GF-D8 (cell line): ENCODE measurements around the gene ZNF165.
A peak's percentile ranks its signal among the peaks of the same experiment; 100 is the strongest.
"Not testable (repeated sequence)": the region's sequence is repeated elsewhere in the genome, so short reads cannot be mapped to it uniquely, and the experiment has no call there.

Experiments
- DNase-seq: peaks from one replicate; lab custom pipeline; 2025; lab: John Stamatoyannopoulos, UW

Gene ZNF165

DNA sequence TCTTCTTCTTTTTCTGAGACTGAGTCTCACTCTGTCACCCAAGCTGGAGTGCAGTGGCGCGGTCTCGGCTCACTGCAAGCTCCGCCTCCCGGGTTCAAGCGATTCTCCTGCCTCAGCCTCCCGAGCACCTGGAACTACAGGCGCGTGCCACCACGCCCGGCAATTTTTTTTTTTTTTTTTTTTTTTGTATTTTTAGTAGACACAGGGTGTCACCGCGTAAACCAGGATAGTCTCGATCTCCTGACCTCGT, at the start of gene ZNF165:
TSS of gene ZNF165 (plus strand) at position 188 of the 250 bp plus-strand sequence. CDS start 4,913 bp downstream, outside the sequence.
- DNase-seq = not testable (repeated sequence)

DNA sequence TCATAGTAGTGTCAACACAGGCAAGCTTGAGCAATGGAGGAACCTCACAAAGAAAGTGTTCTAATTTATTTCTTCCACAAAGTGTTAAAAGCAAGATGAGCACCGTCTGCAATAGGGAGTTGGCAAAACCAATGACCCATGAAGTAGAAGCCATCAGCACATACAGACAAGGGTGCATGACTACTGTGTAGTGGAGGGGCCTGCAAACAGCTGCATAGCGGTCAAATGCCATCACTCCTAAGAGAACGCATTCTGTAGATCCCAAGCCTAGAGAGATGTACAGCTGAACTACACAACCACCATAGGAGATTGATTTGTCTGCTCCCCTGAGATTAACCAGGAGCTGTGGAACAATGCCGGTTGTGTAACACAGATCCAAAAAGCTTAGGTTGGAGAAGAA, 26.8 kb upstream of the ZNF165 start:
- DNase-seq = no peak

DNA sequence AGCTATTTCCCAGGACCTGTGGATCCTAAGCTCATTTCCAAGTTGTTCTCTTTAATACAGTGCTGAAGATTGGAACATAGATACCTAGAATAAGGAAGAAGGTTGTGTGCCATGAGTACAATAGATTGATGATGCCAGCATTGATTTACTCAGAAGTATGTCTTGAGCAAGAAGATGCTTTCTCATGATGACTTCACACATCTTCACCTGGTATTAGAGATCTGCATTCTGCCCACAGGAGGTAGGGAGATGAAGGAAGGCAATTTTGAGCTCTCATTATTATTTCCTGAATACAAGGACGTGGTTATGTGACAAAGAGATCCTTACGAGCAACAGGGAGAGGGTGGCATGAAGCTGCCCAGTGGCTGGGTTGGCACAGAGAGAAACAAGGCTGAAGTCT, 20.0 kb upstream of the ZNF165 start:
- DNase-seq = no peak

DNA sequence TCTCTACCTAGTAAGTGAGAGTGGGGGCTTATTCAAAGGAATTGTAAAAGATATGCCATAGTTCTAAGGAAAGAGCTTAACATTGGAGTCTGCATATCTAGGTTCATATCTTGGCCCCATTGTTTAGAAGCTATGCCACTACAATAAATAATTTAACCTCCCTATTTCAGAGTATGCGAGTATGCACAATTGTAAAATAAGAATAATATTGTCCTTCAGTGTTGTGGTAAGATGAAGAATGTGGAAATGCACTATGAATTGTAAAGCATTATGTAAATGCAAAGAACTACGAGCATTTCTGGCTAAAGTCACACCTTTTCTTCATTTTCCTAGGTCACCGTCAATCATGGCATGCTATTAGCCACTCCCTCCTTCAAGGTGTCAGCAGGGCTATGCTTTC, 16.1 kb upstream of the ZNF165 start:
- DNase-seq = no peak

DNA sequence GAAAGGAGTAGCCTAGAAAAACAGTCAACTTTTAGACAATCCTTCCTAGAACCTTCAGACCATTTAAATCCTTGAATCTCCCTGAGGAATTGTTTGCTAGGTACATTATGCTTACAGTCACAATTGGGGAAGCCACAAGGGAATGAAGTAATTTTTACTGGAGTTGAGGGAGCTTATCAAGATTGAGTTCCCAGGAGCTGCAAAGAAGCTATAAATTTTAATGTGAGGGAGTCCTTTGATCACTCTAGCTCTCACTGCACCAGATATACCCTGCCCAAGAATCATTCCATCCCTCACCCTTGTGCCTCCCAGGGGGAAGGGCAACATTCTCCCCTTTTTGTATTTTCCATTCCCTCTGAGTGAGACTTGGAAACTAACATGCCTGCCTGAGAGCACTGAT, 12.3 kb upstream of the ZNF165 start:
- no peak for DNase-seq

DNA sequence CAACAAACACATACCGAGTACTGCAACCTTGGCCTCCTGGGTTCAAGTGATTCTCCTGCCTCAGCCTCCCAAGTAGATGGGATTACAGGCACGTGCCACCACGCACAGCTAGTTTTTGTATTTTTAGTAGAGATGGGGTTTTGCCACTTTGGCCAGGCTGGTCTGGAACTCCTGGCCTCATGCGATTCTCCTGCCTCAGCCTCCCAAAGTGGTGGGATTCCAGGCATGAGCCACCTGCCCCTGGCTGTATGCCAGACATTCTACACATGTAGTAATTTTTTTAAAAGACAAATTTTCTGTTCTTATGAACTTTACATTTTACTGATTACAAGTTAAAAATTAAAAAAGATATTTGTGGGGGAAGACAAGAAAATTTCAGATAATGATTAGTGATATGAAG, 9.4 kb upstream of the ZNF165 start:
- DNase-seq = not testable (repeated sequence)

DNA sequence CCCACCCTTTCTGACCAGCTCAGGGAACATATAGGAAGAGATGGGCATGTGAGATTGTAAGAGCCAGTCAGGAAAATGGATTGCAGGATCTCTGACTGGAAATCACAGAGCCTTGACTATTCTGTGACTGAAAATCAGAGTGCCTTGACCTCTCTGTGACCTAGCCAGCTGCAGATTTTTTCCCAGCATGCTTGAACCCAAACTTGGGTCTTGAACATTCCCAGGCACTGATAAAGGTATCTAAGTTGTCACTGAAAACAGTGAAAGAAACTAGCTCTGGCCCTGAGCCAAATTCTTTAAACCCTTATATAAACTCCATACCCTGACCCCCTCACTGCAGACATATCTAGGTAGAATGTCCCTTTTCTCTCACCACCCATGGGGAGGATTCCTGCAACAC, 2.3 kb upstream of the ZNF165 start:
- DNase-seq = no peak

DNA sequence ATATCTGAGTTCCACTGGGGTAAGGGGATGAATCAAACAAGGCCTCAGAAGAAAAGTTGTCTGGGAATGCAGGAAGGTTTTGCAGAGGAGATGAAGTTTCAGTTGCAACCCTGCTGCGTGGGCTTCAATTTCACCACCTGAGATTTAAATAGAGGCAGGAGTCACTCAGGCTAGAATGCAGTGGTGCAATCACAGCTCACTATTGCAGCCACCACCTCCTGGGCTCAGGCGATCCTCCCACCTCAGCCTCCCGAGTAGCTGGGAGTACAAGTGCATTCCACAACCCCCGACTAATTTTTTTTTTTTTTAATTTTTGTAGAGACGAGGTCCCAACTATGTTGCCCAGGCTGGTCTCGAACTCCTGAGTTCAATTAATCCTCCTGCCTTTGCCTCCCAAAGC, 1.5 kb upstream of the ZNF165 start:
- DNase-seq = no peak

DNA sequence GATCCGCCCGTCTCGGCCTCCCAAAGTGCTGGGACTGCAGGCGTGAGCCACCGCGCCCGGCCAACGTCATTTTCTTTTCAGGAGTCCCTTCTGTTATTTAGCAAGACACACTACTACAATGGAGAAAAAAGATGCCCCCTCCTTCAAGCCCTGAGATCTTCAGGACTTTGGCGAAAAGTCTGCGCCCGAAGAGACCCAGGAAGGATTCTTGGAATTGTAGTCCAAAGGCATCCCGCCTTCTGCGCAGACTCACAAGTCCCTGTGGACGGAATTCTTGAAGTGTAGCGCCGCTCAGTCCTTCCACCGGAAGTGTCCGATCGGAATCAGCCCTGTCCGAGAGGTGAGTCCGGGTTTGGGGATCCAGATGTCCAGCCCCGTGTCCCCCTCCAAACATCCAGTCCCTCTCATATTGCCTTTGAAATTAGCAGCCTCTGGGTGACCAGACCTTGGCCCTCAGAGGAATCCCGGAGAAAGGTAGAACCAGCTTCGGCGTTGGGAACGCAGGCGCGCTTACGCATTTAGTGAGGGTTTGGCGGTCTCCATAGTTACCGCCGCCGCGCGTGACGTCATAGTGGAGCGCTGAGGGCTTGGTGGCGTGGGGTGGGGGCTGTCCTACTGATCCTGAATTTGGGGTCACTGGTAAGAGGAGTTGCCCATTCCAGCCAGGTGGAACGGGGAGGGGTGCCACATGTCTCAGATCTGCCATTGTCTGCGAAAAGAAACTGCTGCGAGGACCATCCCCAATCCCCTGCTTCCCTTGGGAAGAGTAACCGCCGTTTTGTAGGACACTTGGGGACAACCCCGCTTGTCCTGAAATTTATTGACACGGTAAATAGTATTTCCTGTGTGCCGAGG, 490 bp downstream of the ZNF165 start:
- DNase-seq = peak; percentile 83

DNA sequence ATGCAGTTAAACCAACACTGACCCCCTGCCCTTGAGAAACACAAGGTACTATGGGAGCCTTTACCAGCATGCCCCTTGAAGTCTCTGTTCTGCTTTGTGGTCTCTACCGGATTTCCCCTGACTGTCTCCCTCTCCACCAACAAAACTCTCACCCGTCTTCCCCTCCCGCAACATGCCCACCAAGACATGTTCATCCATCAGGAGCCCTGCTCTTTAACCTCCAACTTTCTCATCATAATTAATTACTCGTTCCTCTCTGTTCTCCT, 1.1 kb downstream of the ZNF165 start:
- DNase-seq = peak; percentile 19

DNA sequence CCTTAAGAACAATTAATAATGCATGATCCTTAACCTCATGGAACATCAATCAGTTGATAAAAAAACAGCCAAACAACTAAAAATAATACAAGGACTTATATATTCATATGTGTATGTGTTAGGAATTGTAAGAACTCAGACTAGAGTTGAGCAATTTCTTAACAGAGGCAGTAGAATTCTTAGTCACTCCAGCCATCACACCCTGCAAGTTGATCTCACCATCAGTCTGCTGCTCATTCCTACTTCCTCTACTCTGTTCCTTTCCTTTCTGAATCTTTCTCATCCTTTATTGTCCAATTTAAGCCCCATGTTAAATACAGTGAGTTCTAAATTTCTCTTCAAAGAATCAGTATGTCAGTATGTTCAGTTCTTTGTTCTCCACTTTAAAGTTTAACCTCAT, 2.6 kb downstream of the ZNF165 start:
- no peak for DNase-seq

DNA sequence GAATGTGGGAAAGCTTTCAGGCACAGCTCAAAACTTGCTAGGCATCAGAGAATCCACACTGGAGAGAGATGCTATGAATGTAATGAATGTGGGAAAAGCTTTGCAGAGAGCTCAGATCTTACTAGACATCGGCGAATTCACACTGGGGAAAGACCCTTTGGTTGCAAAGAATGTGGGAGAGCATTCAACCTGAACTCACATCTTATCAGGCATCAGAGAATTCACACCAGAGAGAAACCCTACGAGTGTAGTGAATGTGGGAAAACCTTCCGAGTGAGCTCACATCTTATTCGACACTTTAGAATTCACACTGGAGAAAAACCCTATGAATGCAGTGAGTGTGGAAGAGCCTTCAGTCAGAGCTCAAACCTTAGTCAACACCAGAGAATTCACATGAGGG, 8.7 kb downstream of the ZNF165 start:
- no peak for DNase-seq

DNA sequence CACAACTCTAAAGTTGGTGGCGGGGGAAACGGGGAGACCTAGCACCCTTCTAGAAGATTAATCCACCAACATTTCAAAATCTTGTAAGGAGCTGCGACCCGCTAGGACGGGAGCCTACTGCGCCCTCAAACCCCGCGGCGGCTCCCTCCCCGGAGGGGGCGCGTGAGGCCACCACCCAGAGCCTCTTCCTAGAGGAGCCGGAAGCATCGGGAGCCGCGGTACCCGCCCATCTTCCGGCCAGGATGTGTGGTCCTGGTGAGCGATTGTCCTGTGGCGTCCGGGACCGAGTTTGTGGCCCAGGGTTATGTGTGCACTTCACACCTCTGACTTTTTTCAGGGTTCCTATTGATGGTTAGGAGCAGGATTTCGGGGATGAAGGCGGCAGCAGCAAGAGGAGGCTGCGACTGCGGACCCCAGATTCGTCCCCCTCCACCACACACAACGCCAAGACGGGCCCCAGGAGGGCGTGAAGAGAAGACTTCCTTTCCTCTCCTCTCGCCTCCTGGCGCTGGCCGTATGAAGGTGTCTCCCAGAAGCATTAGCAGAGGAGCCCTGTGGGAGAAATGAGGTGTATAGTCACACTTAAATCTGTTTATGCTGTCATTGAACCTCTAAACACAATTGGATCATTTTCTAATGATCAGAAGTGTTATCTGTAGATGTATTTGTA, 10.7 kb downstream of the ZNF165 start:
- DNase-seq = no peak

DNA sequence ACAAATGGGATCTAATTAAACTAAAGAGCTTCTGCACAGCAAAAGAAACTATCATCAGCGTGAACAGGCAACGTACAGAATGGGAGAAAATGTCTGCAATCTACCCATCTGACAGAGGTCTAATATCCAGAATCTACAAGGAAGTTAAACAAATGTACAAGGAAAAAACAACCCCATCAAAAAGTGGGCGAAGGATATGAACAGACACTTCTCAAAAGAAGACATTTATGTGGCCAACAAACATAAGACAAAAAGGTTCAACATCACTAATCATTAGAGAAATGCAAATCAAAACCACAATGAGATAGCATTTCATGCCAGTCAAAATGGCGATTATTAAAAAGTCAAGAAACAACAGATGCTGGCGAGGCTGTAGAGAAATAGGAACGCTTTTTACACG, 21.9 kb downstream of the ZNF165 start:
- not testable (repeated sequence) for DNase-seq

DNA sequence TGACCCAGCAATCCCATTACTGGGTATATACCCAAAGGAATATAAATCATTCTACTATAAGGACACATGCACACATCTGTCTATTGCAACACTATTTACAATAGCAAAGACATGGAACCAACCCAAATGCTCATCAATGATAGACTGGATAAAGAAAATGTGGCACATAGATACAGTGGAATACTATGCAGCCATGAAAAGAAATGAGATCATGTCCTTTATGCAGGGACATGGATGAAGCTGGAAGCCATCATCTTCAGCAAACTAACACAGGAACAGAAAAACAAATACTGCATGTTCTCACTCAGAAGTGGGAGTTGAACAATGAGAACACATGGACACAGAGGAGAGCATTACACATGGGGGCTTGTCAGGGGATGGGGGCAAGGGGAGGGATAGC, 22.3 kb downstream of the ZNF165 start:
- DNase-seq = not testable (repeated sequence)

DNA sequence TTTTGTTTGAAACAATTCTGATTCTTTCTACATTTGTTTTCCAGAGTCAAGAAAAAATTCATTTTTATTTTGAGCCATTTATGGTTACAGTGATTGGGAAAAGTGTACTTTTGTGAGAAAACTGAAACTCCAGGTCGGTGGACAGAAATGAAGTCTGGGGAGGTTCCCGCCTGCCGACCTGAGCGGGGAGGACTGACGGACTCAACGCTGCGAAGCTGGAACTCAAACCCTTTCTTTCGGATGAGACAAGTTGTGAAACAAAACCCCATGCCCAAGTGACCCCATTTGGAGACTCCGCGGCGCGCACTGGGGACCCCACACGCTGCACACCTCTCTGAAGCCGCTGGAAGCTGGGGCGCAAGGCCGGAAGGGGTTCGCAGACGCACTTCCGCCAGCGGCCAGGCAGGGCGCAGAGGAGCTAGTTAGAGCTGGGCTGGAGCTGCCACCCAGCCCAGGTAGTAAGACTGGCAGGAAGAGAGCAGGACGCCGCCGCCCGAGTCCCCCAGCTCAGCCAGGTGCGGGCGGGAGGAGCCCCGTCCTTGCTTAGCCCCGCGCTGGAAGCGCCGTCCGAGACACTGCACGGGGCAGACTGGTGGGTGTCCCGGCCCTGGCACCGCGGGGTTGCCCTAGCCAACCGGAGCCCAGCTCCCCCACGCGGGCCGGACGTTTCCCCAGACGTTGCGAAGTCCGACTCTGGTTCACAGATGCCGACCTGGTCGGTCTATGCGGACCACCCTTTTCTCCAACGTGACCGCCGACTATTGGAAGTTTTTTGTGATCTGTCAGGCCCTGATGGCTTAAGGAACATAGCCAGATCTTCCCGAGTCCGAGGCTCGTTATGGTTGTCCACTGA, 24.2 kb downstream of the ZNF165 start:
- DNase-seq = peak; percentile 52

DNA sequence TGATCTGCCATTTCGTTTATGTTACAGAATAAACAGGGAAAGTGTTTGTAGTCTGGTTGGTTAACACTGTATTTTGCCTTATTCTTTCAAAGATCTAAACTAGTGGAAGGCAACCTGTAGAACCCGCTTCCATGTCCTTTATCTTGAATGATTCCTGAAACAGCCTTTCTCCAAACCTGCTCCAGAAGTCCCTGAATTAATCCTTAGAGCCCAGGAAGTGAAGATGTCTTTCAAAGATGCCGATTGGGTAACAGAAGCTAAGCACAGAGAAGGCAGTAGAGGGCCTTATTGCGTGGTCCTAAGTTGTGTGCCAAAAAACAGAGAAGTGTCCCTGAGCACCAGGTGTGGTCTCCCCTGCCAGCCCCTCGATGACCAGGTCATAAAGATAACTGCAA, 24.9 kb downstream of the ZNF165 start:
- peak; percentile 54 for DNase-seq

DNA sequence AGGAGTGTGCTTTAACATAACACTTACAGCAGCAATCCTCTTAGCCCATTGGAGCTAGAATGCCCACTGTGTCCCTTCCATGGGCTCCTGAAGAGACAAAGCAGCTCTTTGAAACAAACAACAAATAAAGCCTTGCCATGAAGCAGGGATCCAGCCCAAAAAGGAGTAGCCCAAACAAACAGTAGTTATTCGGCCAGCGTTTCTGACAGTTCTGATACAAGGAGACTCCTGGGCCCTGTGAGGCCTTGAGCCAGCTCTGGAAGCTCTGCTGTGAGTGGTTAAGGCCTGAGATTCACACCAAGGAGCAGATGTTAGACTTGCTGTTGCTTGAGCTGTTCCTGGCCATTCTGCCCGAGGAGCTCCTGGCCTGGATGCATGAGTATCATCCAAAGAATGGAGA, 27.1 kb downstream of the ZNF165 start:
- DNase-seq = no peak

DNA sequence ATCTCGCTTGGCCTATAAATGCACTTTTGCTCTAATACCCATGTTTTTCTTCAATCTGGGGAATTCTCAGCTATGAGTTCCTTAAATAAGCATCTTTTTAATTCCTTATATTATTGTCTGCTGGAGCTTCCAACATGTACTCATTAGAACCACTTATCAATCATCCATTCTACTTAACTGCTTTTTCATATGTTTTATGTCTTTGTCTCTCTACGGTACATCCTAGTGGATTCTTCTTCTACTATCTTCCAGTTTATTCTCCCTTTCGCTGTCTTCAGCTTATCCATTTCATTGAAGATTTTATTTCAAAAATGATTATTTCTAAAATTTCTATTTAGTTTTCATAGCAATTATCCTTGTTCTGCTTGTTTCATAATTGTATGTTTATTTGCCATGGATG, 31.6 kb downstream of the ZNF165 start:
- DNase-seq = no peak

DNA sequence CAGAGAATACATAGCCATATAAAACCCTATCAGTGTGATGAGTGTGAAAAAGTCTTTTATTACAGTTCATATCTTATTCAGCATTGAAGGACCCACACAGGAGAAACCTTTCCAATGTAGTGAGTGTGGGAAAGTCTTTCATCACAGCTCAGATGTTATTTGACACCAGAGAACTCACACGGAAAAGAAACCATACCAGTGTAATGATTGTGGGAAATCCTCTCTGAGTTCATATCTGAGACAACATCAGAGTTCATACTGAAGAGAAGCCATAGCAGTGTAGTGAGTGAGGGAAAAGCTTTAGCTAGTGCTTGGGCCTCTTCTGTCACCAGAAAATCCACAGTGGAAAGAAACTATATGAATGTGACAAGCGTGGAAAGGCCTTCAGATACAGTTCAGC, 35.4 kb downstream of the ZNF165 start:
- no peak for DNase-seq

DNA sequence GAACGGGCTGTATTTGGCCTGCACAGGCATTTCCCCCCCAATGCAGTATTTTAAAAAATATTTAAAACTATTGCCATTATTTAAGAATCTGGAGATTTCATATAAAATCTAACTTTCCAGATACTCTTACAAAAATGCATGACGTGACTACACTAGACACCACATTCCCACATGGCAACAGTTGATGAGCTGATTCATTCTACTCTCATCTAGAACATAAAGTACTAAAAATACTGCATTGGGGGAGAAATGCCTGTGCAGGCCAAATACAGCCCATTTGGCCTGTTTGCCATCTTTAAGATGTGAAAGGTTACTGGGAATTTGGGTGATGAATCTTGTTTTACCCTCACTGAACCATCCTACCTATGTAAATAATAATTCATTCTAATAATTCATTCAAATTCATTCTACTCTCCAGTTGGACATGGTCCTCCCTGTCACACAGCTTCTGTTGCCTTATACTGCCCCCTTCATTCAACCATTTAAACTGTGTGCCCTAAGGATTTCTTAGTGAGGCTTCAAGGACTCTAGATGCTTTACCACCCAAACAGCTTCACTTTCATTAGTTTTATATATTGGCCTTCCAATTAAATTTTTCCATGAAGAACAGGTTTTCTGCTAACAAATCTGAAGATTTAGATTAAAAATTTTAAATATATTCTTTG, 37.1 kb downstream of the ZNF165 start:
- DNase-seq = no peak

DNA sequence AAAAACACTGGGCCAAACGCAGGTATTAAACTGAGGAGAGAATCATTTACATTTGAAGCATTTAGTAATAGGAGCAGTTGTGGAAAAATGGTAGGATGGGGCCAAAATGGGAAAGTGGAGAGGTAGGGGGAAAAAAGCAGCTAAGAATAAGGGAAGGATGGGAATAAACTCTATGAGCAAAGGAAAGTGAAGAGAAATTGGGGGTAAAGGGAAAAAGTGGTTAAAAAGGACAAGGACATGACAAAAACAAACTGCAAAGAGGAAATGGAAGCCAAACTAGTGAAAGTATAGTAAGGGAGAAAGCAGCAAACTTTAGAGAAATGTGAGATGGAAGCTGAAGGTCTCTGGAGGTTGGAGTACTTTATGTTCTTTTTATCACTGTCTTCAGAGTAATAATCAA, 37.8 kb downstream of the ZNF165 start:
- no peak for DNase-seq

DNA sequence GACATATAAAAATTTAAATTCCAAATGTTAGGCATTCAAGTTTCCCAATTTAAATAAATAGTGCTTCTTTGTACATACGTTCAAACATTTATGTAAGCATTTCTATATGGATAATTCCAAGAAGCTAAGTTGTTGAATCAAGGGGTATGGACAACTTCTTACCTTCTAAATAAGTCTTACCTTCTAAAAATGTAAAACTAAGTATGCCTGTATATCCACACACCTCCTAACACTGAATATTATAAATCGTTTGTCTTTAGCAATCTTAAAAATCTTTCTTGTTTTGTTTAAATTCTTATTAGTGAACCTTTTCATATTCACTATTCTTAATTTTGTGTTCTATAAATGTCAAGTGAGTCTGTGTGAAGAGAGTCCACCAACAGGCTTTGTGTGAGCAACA, 41.5 kb downstream of the ZNF165 start:
- no peak for DNase-seq
